HCT116 (cell line): ENCODE measurements around the gene NSFL1C. TPM values are rescaled to one million over a fixed set of nuclear protein-coding genes. Genes with fewer than 3 reads are reported as not detected.

ENCODE experiments used
- ATAC-seq: fragments of 200-7000 bp; cut with Tn5 transposase; 2 replicates; pipeline ENCODE4 v1.9.1; 2020; ENCODE audit warnings: mild to moderate bottlenecking, moderate library complexity
- BruUV-seq: library from RNA; stranded (reverse); fragments of 400-500 nt; replicated peaks from 2 replicates; lab custom pipeline; 2021; lab: Mats Ljungman, UMichigan
- CTCF ChIA-PET: fragments of 300-600 bp; sonication (Branson Sonifier 250); formaldehyde crosslinking; loops from one replicate; lab custom pipeline; 2021; ENCODE audit warnings: antibody characterized with exemption; lab: Charles Lee
- POLR2A ChIA-PET: fragments of 300-600, 350-600 bp; sonication (Branson Sonifier 250); formaldehyde crosslinking; loops from one replicate; lab custom pipeline; 2021; ENCODE audit warnings: antibody characterized with exemption; lab: Charles Lee
- RAD21 ChIA-PET, 2 experiments: fragments of 300-600 bp; sonication (Branson Sonifier 250); formaldehyde crosslinking; loops; one replicate each; lab custom pipeline; 2023; ENCODE audit warnings: low total read pairs in 2 of 2; ENCODE audit not compliant: uncharacterized antibody in 2 of 2, unreplicated experiment in 2 of 2, low non-redundant PET in 1 of 2; lab: Charles Lee
- DNase-seq: peaks from one replicate; pipeline ENCODE4 v3.0.0-alpha.2; 2010; ENCODE audit warnings: low read depth, low spot score
- H2AFZ ChIP-seq: fragments of 200-600 bp; shearing (Covaris generic), sonication (generic); 2 replicates; pipeline ENCODE4 v1.6.1; 2017; ENCODE audit warnings: low read depth, mixed run types, mixed read lengths, antibody characterized with exemption, low read length; ENCODE audit not compliant: poor library complexity, severe bottlenecking
- H3K27ac ChIP-seq: 2 replicates; pipeline ENCODE4 v1.5.1; 2012; ENCODE audit warnings: low read depth, low read length
- H3K27me3 ChIP-seq: fragments of 200-600 bp; sonication (generic); 2 replicates; pipeline ENCODE4 v1.6.1; 2016; ENCODE audit warnings: mixed run types, low read length, mixed read lengths; ENCODE audit not compliant: insufficient read depth
- H3K36me3 ChIP-seq, 2 experiments: fragments of 200-500 bp in 1 of 2; fragments of 200-600 bp in 1 of 2; sonication (Bioruptor generic) in 1 of 2; sonication (generic) in 1 of 2; 2 replicates each; pipeline versions ENCODE4 v1.5.1 to v1.6.1; 2014 to 2016; ENCODE audit warnings: low read length in 2 of 2, inconsistent platforms in 1 of 2, mixed read lengths in 1 of 2, mixed run types in 1 of 2; ENCODE audit not compliant: insufficient read depth in 2 of 2, control insufficient read depth in 1 of 2
- H3K4me1 ChIP-seq, 2 experiments: fragments of 200-600 bp in 1 of 2; sonication (generic) in 1 of 2; 2 replicates each; pipeline versions ENCODE4 v1.5.1 to v1.6.1; 2012 to 2017; ENCODE audit warnings: low read length in 2 of 2, inconsistent platforms in 1 of 2, mild to moderate bottlenecking in 1 of 2, mixed read lengths in 1 of 2, mixed run types in 1 of 2, moderate library complexity in 1 of 2; ENCODE audit not compliant: insufficient read depth in 2 of 2, control insufficient read depth in 1 of 2
- H3K4me2 ChIP-seq: fragments of 200-600 bp; sonication (generic); 2 replicates; pipeline ENCODE4 v1.6.1; 2017; ENCODE audit warnings: mixed run types, low read length, mixed read lengths
- H3K4me3 ChIP-seq, 2 experiments: fragments of 200-600 bp in 1 of 2; sonication (generic) in 1 of 2; replicated peaks in 1 of 2; 2 replicates each; pipeline ENCODE4 v1.5.1; 2011 to 2016; ENCODE audit warnings: low read length in 2 of 2, control low read depth in 1 of 2, low read depth in 1 of 2, mild to moderate bottlenecking in 1 of 2, mixed read lengths in 1 of 2, mixed run types in 1 of 2
- H3K79me2 ChIP-seq: fragments of 200-600 bp; sonication (generic); 2 replicates; pipeline ENCODE4 v1.6.1; 2017; ENCODE audit warnings: mild to moderate bottlenecking, mixed run types, low read length, moderate library complexity, mixed read lengths; ENCODE audit not compliant: insufficient read depth
- H3K9ac ChIP-seq: fragments of 200-600 bp; sonication (generic); 2 replicates; pipeline ENCODE4 v1.6.1; 2016; ENCODE audit warnings: low read length, mixed read lengths
- H3K9me2 ChIP-seq: fragments of 200-600 bp; sonication (generic), shearing (Covaris generic); 2 replicates; pipeline ENCODE4 v1.6.1; 2017; ENCODE audit warnings: mixed run types, mild to moderate bottlenecking, moderate library complexity; ENCODE audit not compliant: insufficient read depth
- H3K9me3 ChIP-seq, 2 experiments: fragments of 200-500 bp in 1 of 2; fragments of 200-600 bp in 1 of 2; sonication (Bioruptor generic) in 1 of 2; sonication (generic) in 1 of 2; 2 replicates each; pipeline ENCODE4 v1.6.1; 2014 to 2017; ENCODE audit warnings: low read length in 2 of 2, mixed read lengths in 2 of 2, inconsistent platforms in 1 of 2, low read depth in 1 of 2, mild to moderate bottlenecking in 1 of 2, mixed run types in 1 of 2, moderate library complexity in 1 of 2; ENCODE audit not compliant: control insufficient read depth in 1 of 2, insufficient read depth in 1 of 2
- H4K20me1 ChIP-seq: fragments of 200-600 bp; sonication (generic), shearing (Covaris generic); 2 replicates; pipeline ENCODE4 v1.6.1; 2017; ENCODE audit warnings: mixed run types, mild to moderate bottlenecking, moderate library complexity; ENCODE audit not compliant: insufficient read depth
- EGR1 ChIP-seq: IDR thresholded peaks from 2 replicates; pipeline ENCODE4 v1.6.1; 2012; ENCODE audit warnings: low read depth
- EZH2phosphoT487 ChIP-seq: fragments of 200-600 bp; IDR thresholded peaks from 2 replicates; pipeline ENCODE4 v1.6.1; 2018; ENCODE audit warnings: antibody characterized with exemption, borderline replicate concordance
- JUND ChIP-seq: IDR thresholded peaks from 2 replicates; pipeline ENCODE4 v1.6.1; 2012
- MAX ChIP-seq: IDR thresholded peaks from 2 replicates; pipeline ENCODE4 v1.6.1; 2012
- POLR2A ChIP-seq: IDR thresholded peaks from 2 replicates; pipeline ENCODE4 v1.7.0; 2011; ENCODE audit warnings: borderline replicate concordance; ENCODE audit not compliant: insufficient read depth, insufficient read length; ENCODE audit errors: extremely low read depth
- REST ChIP-seq: IDR thresholded peaks from 2 replicates; pipeline ENCODE4 v1.6.1; 2012; ENCODE audit warnings: low read depth
- SRF ChIP-seq: IDR thresholded peaks from 2 replicates; pipeline ENCODE4 v1.6.1; 2012; ENCODE audit warnings: low read depth
- YY1 ChIP-seq: IDR thresholded peaks from 2 replicates; pipeline ENCODE4 v1.6.1; 2011; ENCODE audit warnings: low read length, low read depth, moderate library complexity, mild to moderate bottlenecking; ENCODE audit not compliant: insufficient replicate concordance; ENCODE audit errors: extremely low read depth
- ZFX ChIP-seq: fragments of 450-650 bp; IDR thresholded peaks from 2 replicates; pipeline ENCODE4 v1.6.1; 2017
- intact Hi-C: fragments of 100-400 bp; cut with micrococcal nuclease; formaldehyde crosslinking; loops from 2 replicates; pipeline ENCODE4 v1.10.0; 2022
- total RNA-seq: library from RNA; stranded (reverse); gene quantifications from one replicate; pipeline ENCODE4 v1.2.1, GENCODE V29; 2021; ENCODE audit not compliant: unreplicated experiment

The NSFL1C gene
- total RNA-seq, 1 experiment from 2014 or later: 93.4 TPM

GRCh38 chr20:1472556-1473245, 6.1 kb upstream of the NSFL1C start:
- RAD21 ChIA-PET: no interaction called here
- intact Hi-C loops: loop anchor here (5.0 kb wide), 1 partner anchor 305 kb away; no protein-coding TSS in a partner anchor
- POLR2A ChIA-PET: no interaction called here

More at GRCh38 chr20:1472556-1473245, 6.1 kb upstream of the NSFL1C start:
- Histone ChIP-seq H3K4me1 (peaks cover 0 to 28% of the 10 kb centered on the region in 2 experiments; a peak in 3 of 4 replicates), H3K27me3 (no peaks in the 10 kb centered on the region), H3K27ac (no peak overlapping the region), H3K9ac (no peak overlapping the region), H3K4me3 (no peak overlapping the region), H4K20me1 (no peaks in the 10 kb centered on the region), H3K9me2 (no peaks in the 10 kb centered on the region), H3K9me3 (no peaks in the 10 kb centered on the region), H3K79me2 (no peaks in the 10 kb centered on the region), H3K4me2 (no peak overlapping the region), H3K36me3 (no peaks in the 10 kb centered on the region), H2AFZ (no peak overlapping the region)
- TF ChIP-seq EGR1 (no peak), REST (no peak), MAX (no peak), SRF (no peak), EZH2phosphoT487 (no peak), POLR2A (no peak), ZFX (no peak), JUND (no peak), YY1 (no peak)
- ATAC-seq (no peak), DNase-seq (no peak)
- CTCF ChIA-PET: interaction anchor here (4.9 kb wide), 1 partner anchor 31 kb away, joined by 36 read pairs; no protein-coding TSS in a partner anchor
- BruUV-seq: no TSS peak
